RWPE2 (cell line): ENCODE results near the gene ZNF282.

Experiments
- ATAC-seq: fragments of 200-7000 bp; cut with Tn5 transposase; 3 replicates; pipeline ENCODE4 v1.9.1; 2021; ENCODE audit warnings: low read depth
- DNase-seq: peaks from one replicate; pipeline ENCODE4 v3.0.0-alpha.2; 2020; ENCODE audit warnings: low spot score
- H3K27ac ChIP-seq: fragments of 450-650 bp; 2 replicates; pipeline ENCODE4 v1.5.1; 2017; ENCODE audit warnings: mild to moderate bottlenecking; ENCODE audit not compliant: poor library complexity, severe bottlenecking
- H3K27me3 ChIP-seq: fragments of 250-450 bp; sonication (Bioruptor Pico); 2 replicates; pipeline ENCODE4 v1.5.1; 2021; ENCODE audit warnings: mild to moderate bottlenecking, moderate library complexity; ENCODE audit not compliant: insufficient read depth, poor library complexity, severe bottlenecking
- H3K36me3 ChIP-seq: fragments of 250-450 bp; sonication (Bioruptor Pico); 2 replicates; pipeline ENCODE4 v1.5.1; 2020; ENCODE audit warnings: low read depth, mild to moderate bottlenecking, moderate library complexity
- H3K4me1 ChIP-seq: fragments of 250-450 bp; sonication (Bioruptor Pico); 2 replicates; pipeline ENCODE4 v1.5.1; 2021; ENCODE audit warnings: mild to moderate bottlenecking, moderate library complexity; ENCODE audit not compliant: insufficient read depth, poor library complexity, severe bottlenecking
- H3K4me3 ChIP-seq: fragments of 250-450 bp; sonication (Bioruptor Pico); 2 replicates; pipeline ENCODE4 v1.5.1; 2021; ENCODE audit warnings: mild to moderate bottlenecking, moderate library complexity; ENCODE audit not compliant: severe bottlenecking
- H3K9me3 ChIP-seq: fragments of 250-450 bp; sonication (Bioruptor Pico); 2 replicates; pipeline ENCODE4 v1.5.1; 2021; ENCODE audit warnings: mild to moderate bottlenecking, moderate library complexity; ENCODE audit not compliant: severe bottlenecking
- TF ChIP-seq, protein P1 (sequence below): fragments of 450-650 bp; IDR thresholded peaks from one replicate; pipeline ENCODE4 v1.5.1; 2017; ENCODE audit warnings: mild to moderate bottlenecking, moderate library complexity; ENCODE audit not compliant: poor library complexity, severe bottlenecking

Gene ZNF282

DNA sequence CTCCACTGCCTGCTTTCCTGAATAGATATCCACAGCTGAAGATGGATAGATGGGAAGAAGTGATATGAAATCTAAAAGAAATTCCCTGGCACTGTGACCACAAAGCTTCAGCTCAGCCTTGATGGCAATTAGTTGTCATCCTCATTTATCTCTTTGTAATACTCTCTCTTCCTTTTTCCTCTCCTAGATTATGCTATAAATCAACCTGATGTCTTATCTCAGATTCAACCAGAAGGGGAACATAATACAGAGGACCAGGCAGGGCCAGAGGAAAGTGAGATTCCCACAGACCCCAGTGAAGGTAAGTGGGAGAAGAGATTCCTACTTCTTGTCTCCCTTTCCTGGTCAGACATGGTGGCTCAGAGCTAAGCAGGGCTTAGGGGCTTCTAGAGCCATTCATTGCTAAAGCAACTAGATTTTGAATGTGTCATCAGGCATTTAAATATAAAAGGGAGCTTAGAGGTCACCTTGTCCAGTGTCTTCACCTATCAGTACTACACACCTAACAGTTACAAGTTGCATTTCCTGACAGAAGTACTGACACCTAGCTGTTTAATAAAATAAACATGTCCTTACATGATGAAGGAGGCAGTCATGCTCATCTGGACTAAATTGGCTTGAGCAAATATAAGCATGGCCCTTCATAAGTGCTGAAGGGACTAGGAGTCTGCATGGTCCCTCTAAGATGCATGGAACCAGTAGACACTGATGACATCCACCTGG is 28.6 kb upstream of the ZNF282 start:
- Histone ChIP-seq H3K36me3 (peaks cover 79% of the 10 kb centered on the region), H3K9me3 (no peaks in the 10 kb centered on the region), H3K27ac (no peak overlapping the region), H3K27me3 (no peaks in the 10 kb centered on the region), H3K4me3 (no peak overlapping the region), H3K4me1 (peaks cover 3% of the 10 kb centered on the region)
- TF ChIP-seq, protein P1, sequence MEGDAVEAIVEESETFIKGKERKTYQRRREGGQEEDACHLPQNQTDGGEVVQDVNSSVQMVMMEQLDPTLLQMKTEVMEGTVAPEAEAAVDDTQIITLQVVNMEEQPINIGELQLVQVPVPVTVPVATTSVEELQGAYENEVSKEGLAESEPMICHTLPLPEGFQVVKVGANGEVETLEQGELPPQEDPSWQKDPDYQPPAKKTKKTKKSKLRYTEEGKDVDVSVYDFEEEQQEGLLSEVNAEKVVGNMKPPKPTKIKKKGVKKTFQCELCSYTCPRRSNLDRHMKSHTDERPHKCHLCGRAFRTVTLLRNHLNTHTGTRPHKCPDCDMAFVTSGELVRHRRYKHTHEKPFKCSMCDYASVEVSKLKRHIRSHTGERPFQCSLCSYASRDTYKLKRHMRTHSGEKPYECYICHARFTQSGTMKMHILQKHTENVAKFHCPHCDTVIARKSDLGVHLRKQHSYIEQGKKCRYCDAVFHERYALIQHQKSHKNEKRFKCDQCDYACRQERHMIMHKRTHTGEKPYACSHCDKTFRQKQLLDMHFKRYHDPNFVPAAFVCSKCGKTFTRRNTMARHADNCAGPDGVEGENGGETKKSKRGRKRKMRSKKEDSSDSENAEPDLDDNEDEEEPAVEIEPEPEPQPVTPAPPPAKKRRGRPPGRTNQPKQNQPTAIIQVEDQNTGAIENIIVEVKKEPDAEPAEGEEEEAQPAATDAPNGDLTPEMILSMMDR = no peak
- DNase-seq = no peak
- no peak for ATAC-seq

DNA sequence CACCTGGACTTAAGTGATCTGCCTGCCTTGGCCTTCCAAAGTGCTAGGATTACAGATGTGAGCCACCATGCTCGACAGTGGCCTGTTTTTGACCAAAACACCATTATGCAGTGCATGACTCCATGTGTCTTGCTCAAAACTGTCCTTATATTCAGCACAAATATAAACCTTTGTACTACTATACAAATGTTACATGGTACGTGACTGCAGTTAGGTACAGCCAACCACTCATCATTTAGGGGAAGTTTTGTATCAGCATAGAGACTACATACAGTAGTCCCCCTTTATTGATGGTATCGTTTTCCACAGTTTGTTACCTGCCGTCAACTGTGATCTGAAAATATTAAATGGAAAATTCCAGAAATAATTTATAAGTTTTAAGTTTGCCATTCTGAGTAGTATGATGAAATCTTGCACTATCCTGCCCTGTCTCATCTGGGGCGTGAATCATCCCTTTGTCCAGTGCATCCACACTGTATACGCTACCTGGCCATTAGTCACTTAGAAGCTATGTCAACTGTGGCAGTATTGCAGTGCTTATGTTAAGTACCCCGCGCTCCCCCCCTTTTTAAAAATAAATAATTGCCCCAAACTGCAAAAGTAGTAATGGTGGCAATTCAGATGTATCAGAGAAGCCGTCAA is 23.3 kb upstream of the ZNF282 start:
- Histone ChIP-seq H3K36me3 (peaks cover 75% of the 10 kb centered on the region), H3K27me3 (no peaks in the 10 kb centered on the region), H3K27ac (peak overlapping the region; percentile 82), H3K4me1 (peaks cover 13% of the 10 kb centered on the region), H3K9me3 (no peaks in the 10 kb centered on the region), H3K4me3 (no peak overlapping the region)
- DNase-seq = peak; percentile 73
- TF ChIP-seq, protein P1 = no peak
- ATAC-seq = peak; percentile 100

DNA sequence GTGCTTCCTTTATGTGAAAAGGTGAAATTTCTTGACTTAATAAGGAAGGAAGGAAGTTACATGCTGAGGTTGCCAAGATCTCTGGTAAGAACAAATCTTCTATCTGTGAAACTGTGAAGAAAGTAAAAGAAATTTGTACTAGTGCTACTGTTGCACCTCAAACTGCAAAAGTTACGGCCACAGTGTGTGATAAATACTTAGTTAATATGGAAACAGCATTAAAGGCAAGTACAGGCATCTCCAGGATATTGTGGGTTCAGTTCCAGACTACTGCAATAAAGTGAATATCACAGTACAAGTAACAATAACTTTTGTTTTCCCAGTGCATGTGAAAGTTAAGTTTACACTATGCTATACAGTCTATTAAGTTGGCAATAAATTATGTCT is 22.8 kb upstream of the ZNF282 start:
- Histone ChIP-seq H3K9me3 (no peaks in the 10 kb centered on the region), H3K27me3 (no peaks in the 10 kb centered on the region), H3K4me1 (peaks cover 13% of the 10 kb centered on the region), H3K27ac (peak overlapping the region; percentile 82), H3K36me3 (peaks cover 76% of the 10 kb centered on the region), H3K4me3 (no peak overlapping the region)
- no peak for DNase-seq
- TF ChIP-seq, protein P1 = no peak
- ATAC-seq = no peak

DNA sequence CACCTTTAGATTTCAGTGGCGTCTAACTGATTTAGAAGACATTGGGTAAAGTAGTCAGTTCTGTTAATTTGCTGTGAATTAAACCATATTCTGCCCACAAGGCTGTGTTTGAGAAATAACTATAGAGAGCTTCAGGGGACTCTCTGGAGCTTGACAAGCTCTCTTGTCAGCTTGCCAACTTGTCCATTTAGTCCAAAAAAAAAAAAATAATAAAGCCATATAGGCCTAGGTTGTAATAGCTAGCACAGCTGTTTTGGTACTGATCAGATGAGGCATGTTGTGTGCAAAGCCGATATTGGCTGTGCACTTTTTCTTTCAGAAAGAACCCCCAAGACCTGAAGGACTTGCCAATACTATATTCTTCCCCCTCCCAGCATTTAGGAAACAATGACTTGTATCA is 20.2 kb upstream of the ZNF282 start:
- TF ChIP-seq, protein P1 = no peak
- DNase-seq = no peak
- no peaks in the 10 kb centered on the region for H3K27me3 ChIP-seq
- no peaks in the 10 kb centered on the region for H3K9me3 ChIP-seq
- no peak for ATAC-seq
- peaks cover 72% of the 10 kb centered on the region for H3K36me3 ChIP-seq
- peaks cover 13% of the 10 kb centered on the region for H3K4me1 ChIP-seq
- H3K27ac ChIP-seq = no peak overlapping the region
- no peak overlapping the region for H3K4me3 ChIP-seq

DNA sequence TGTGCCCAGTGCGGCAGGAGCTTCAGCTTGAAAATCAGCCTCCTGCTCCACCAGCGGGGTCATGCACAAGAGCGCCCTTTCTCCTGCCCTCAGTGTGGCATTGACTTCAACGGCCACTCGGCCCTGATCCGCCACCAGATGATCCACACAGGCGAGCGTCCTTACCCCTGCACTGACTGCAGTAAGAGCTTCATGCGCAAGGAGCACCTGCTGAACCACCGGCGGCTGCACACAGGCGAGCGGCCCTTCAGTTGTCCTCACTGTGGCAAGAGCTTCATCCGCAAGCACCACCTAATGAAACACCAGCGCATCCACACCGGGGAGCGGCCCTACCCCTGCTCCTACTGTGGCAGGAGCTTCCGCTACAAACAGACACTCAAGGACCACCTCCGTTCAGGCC is 16.1 kb upstream of the ZNF282 start:
- Histone ChIP-seq H3K36me3 (peaks cover 49% of the 10 kb centered on the region), H3K9me3 (no peaks in the 10 kb centered on the region), H3K4me1 (peaks cover 18% of the 10 kb centered on the region), H3K27me3 (no peaks in the 10 kb centered on the region), H3K27ac (no peak overlapping the region), H3K4me3 (no peak overlapping the region)
- DNase-seq = no peak
- no peak for ATAC-seq
- TF ChIP-seq, protein P1 = no peak
